Activated CD4-positive, alpha-beta T cell treated with anti-CD3 and anti-CD28 coated beads for 24 hours (primary cell): ENCODE results near the gene CTNND2.

Experiments used
- DNase-seq, 2 donors: peaks; one replicate each; pipeline ENCODE4 v3.0.0-alpha.2; 2020; ENCODE audit warnings: low read depth in 2 of 2

Gene CTNND2

DNA sequence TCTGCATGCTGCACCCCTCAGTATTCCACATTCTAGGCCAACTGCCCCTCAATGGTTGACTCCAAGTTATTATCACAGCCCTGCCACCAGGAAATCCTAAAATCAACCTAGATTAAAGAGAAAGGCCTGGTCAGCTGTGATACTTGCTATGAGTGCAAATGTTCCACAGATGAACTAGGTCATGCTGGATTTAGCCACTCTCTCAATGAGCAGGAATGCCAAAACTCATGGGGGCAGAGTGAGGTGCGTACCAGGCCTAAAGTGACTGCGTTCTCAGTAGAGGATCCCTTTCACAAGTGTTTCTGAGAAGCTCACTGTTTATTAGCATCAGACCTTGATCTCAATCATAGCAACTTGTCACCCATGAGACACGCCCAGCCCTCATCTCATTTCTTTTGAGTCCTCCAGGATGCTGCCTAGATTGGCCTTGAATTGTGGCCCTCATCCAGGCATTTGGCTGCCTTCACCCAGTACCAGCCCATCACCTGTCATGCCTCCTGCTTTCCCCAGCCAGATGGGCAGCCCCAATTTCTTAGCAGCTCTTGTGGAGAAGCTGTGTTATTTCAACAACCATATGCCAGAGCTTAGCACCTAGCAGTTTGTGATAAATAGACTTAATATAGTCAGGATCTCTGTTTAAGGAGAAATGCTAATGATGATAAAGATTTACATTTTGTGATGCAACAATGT is 383.9 kb downstream of the CTNND2 start:
- DNase-seq: no peak

DNA sequence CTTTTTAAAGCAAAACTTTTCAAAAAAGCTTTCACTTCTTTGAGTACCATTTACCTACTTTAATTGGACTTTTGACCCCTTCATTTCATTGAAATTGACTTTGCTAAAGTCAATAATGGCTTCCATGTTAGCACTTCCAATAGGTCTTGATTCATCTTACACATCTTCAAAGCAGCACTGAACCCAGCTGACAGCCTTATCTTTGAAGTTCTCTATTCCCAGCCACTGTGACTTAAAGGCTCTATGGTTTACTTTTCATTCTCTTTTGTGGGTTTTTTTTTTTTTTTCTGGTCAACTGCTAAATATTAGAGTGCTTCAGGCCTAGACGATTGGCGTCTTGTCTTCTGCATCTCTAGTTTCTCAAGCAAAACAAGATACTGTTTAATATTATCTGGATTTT is 385.0 kb downstream of the CTNND2 start:
- DNase-seq: no peak

DNA sequence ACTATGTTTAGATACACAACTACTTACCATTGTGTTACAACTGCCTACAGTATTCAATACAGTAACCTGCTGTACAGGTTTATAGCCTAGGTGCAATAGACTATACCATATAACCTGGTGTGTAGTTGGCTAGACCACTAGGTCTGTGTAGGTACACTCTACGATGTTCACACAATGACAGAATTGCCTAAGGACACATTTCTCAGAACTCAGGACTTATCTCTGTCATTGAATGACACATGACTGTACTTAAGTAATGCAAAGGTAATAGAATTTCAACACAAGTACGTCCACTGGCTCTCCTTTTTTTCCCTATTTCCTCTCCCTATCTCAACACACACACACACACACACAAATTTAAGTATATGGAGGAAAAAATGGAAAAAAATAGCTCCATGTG is 385.6 kb downstream of the CTNND2 start:
- DNase-seq: no peak

- no peak for DNase-seq
These were observed 389.4 kb downstream of the CTNND2 start for GRCh38 chr5:11514705-11515432.

DNA sequence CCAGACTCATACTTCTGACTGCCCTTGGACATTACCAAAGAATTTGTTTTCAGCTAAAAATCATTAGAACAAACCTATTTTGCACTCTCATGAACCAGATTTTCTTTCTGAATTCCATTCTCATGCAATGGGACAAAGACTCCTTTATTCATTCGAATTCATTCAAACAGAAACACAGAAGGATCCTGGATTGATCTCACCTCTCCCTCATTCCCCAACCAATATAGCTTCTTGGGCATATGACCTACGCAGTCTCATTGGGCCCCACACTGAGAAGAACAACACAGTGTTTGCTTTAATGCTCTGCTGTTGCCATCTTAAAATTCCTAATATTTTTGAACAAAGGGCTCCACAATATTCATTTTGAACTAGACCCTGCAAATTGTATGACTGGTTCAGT is 392.4 kb downstream of the CTNND2 start:
- DNase-seq: no peak

GRCh38 chr5:11510889-11511288 is 393.4 kb downstream of the CTNND2 start:
- DNase-seq: no peak

DNA sequence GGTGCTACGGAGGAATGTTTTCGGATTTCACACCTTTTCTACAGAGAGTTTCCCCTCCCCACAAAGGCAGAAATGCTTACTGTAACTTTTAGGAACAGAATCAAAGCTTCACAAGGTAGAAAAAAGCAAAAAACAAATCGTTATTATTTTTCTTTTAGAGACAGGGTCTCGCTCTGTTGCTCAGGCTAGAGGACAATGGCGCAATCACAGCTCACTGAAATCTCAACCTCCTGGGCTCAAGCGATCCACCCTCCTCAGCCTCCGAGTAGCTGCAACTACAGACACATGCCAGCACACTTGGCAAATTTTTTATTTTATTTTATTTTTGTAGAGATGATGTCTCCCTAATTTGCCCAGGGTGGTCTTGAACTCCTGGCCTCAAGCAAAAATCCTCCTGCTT is 394.5 kb downstream of the CTNND2 start:
- no peak for DNase-seq

GRCh38 chr5:11507156-11507910 is 396.9 kb downstream of the CTNND2 start:
- no peak for DNase-seq

DNA sequence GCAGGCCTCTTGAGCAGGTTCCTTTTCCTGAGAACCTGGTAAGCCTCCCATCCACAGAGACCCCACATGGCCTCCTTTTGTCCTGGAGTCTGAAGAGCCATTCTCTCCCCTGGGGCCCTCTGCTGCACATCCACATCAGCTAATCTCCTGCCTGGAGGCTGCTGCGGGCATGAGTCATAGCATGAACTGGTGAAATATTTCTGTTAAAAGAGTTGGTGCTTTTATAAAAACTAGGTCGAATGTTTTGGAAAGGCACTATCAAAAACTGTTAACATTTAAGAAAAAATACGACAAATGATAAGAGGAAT is 399.4 kb downstream of the CTNND2 start:
- no peak for DNase-seq

DNA sequence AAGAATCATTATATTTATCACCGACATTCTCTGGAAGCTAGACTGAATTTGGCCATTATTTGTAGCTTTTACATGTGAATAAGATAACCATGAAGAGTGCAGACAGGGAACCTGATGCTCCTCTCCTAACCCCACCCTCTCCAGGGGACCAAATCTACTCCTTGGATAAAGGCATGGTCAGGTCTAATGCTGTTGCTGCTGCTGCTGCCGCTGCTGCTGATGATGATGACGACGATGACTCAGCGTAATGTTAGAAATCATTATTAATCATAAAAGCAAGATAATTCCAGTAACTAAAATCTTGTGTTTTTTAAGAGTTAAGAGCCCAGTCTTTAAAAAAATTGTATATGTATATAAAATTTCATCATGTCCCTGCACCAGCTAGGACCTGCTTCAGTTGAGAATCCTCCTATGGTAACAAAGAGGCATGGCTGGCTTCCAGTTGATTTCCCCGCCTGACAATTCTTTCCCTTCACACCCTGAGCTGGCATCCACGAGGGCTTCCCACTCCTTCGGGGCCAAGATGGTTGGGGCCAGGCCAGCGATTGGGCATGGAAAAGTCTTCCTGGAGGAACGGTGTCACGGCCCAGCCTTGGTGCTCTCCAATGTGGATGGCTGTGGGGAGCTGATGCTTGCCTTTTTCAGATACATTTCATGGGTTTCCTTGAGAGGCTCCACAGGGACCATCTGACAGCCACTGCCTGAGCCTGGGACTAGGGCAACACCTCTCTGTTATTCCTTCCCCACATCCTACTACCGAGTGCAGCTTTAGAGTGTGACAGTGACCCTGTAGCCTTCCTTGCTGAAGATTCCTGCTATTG is 400.0 kb downstream of the CTNND2 start:
- DNase-seq: no peak

DNA sequence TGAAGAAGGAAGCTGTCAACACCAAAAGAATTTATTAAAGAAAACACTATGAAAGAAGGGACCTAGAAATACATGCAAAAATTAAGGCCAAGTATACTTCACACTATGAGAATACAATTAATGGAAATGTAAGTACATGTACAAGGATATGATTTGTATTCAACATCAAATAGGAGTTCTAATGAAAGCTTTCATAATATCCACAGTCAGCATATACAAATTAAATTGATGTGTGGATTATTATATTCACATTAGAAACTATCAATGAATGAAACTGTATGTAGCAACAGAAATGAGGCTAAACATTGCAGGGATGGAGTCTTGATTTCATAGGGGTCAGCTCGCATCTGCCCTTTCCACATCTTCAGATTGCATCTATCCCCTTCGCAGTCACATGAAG is 401.5 kb downstream of the CTNND2 start:
- DNase-seq: no peak

- DNase-seq: no peak
These were observed 406.6 kb downstream of the CTNND2 start for GRCh38 chr5:11497651-11498050.

- DNase-seq: no peak
These were observed 408.0 kb downstream of the CTNND2 start for GRCh38 chr5:11496137-11496719.

DNA sequence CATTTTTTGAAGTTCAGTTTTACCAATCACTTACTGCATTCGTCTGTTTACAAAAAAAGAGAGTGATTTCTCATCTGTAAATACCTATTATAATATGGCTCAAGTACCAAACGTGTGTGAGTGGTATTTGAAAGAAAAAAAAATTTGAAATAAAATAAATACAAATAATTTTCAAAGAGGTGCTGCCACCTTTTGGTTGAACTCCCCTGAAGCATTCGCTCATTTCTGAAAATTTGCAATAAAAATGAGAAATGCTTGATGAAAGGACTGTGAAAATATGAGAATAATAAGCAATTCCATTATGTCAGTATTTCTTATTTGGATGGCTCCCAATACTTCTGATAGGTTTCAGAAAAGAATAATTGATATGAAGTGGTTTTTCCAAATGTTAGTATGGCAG is 409.9 kb downstream of the CTNND2 start:
- DNase-seq: no peak

DNA sequence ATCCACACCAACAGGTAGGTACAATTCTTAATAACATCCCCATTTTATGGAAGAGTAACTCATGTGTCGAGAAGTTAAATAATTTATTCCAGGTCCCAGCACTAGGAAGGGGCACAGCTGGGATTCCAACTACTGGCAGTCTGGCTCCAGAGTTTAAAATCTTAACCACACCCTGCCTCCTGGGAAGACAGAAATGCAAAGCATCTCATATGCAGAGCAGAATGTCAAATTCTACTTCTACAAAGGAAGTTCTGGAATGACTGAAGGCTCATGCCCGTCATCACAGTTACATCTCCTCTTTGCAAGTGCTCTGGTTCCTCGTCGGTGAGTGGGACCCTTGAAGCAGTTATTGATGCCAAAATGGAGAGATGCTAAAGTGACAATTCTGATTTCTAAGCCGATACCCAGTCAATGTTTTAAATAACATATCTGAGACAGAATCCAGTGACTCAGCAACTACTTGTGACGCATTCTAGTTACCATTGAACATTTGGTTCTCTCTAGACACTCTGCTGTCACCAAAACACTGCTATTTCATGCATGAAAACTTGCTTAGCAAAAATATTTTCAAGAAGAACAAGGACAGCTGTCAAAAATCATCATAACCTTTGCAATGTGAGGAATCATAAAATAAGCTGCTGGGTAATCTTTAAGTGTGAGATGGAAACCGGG is 412.7 kb downstream of the CTNND2 start:
- DNase-seq: no peak

GRCh38 chr5:11483630-11484029 is 420.6 kb downstream of the CTNND2 start:
- DNase-seq: no peak

- DNase-seq: no peak
These were observed 422.2 kb downstream of the CTNND2 start for GRCh38 chr5:11482011-11482410.

GRCh38 chr5:11477786-11478185 is 426.5 kb downstream of the CTNND2 start:
- DNase-seq: no peak

DNA sequence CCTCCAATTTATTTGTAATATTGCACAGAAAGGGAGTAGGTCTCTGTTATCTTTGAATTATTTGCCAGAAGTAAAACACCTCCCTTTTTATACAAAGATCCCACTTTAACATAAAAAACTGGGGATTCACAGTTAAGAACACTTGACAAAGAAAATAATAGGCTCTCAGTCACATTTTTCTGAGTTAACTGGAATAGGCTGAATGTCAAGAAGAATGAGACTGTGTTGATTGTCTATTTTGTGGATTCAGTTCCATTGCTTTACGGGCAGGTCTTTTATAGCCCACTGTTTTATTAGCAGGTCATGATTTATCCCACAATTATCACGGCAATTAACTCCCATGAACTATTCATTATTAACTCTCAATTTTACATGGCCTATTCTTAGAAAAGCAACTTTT is 427.4 kb downstream of the CTNND2 start:
- no peak for DNase-seq

DNA sequence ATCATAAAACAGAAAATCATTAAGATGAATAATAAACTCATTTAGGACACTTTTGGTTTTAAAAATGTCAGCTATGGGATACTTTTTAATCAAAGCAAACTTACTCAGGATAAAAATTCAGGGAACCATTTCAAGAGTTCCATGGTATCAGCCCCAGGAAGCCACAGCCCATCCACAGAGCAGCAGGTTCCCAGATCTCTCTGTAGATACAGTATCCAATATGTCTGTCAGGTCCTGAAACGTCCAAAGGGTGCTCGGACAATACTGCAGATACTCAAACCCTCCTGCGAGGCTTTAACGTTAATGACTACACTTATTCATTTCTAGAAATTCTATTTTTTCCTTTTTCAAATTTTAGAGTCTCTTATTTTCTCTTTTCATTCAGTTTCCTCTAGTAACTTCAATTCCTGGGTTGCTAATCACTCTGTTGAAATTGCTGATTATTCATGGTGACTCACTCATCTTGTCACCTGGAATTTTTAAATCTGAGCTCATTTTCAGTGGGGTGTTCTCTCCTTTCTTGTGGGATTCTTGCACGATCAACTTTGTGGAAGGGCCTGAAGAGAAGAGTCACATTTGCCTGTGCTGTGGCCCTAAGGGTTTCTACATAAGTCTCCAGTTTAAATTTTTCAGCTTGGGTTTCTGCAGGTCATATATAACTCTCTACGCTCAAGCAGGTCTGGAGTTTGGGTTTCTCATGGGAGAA is 435.8 kb downstream of the CTNND2 start:
- DNase-seq: no peak

DNA sequence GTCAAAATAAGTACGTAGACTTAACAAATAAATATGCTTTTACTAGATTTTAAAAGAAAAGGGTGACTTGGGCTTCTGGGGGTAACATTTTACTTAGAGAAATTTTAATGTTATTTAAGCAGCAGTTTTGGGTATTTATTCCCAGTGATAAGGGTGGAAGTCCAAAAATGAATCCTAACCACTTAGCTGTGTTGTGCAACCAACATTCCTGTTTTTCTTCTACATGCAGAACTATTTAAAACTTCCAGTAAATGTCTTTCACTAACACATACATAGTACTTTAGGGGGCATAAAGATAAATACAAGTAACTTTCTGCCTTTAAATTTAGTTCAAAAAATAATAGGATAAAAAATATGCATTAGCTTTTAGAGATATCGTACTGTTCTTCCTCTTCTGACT is 436.7 kb downstream of the CTNND2 start:
- no peak for DNase-seq
